Measurements from ENCODE around the gene DCLRE1C. TPM values are rescaled to one million over a fixed set of nuclear protein-coding genes. Genes with fewer than 3 reads are reported as not detected.

Gene DCLRE1C
- total and polyA plus RNA-seq, 2 experiments from 2014 or later: 7.8 to 8.0 TPM

DNA sequence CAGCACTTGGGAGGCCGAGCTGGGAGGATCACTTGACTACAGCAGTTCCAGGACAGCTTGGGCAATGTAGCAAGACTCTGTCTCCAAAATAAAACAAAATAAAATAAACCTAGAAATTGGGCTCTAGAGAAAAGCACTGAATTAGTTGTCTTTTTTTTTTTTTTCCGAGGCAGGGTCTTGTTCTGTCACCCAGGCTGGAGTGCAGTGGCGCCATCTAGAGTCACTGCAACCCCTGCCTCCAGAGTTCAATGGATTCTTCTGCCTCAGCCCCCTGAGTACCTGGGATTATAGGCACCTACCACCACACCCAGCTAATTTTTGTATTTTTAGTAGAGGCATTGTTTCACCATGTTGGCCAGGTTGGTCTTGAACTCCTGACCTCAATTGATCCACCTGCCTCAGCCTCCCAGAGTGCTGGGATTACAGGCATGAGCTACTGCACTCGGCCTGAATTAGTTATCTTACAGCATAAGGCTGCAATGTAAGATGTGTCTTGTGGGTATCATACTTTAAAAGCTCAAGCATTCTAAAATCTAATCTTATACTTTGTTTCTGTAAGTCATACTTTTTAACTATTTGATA lies 18.1 kb upstream of the DCLRE1C start:
- no peaks in the 10 kb centered on the region for H3K9me2 ChIP-seq (replicated peaks; ENCODE audit: insufficient read depth)
- no peak overlapping the region for H3K4me3 ChIP-seq
- no peaks in the 10 kb centered on the region for H3K36me3 ChIP-seq (replicated peaks; ENCODE audit: insufficient read depth, low read depth)
- H4K20me1 ChIP-seq (ENCODE audit: insufficient read depth, poor library complexity, severe bottlenecking): no peaks in the 10 kb centered on the region
- TF ChIP-seq EZH2phosphoT487 (IDR thresholded peaks at IDR 0.05; ENCODE audit: low read depth, severe bottlenecking, unreplicated experiment): no peak
- TF ChIP-seq, protein P1, sequence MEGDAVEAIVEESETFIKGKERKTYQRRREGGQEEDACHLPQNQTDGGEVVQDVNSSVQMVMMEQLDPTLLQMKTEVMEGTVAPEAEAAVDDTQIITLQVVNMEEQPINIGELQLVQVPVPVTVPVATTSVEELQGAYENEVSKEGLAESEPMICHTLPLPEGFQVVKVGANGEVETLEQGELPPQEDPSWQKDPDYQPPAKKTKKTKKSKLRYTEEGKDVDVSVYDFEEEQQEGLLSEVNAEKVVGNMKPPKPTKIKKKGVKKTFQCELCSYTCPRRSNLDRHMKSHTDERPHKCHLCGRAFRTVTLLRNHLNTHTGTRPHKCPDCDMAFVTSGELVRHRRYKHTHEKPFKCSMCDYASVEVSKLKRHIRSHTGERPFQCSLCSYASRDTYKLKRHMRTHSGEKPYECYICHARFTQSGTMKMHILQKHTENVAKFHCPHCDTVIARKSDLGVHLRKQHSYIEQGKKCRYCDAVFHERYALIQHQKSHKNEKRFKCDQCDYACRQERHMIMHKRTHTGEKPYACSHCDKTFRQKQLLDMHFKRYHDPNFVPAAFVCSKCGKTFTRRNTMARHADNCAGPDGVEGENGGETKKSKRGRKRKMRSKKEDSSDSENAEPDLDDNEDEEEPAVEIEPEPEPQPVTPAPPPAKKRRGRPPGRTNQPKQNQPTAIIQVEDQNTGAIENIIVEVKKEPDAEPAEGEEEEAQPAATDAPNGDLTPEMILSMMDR (IDR thresholded peaks at IDR 0.05; ENCODE audit: poor library complexity): peak; percentile 48
- no peaks in the 10 kb centered on the region for H3K79me2 ChIP-seq
- H3K4me2 ChIP-seq: no peak overlapping the region
- H3K9me3 ChIP-seq (ENCODE audit: low read depth): no peaks in the 10 kb centered on the region
- no peak overlapping the region for H3K27ac ChIP-seq
- 57% methylated on average over 4 of the region's 4 CpGs for WGBS (ENCODE audit: low lambda C conversion rate, missing lambda C conversion rate)
- no peak for DNase-seq (ENCODE audit: low spot score)
- H3K27me3 ChIP-seq: no peaks in the 10 kb centered on the region
- no peak overlapping the region for H2AFZ ChIP-seq
- H3K4me1 ChIP-seq (ENCODE audit: insufficient read depth): no peaks in the 10 kb centered on the region

DNA sequence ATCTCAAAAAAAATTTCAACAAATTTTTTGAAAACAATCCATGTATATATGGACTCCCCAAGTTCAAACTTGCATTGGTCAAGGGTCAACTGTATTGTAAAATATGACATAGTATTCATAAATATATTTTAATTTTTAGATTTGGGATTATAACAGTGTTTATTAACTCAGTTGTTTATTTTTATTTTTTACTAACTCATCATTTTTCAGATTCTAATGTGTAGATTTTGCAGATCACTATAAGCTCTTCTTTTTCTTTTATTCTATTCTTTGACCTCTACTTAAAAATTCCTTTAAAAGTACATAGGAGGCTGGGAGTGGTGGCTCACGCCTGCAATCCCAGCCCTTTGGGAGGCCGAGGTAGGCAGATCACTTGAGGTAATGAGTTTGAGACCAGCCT lies 14.0 kb upstream of the DCLRE1C start:
- no peak for TF ChIP-seq EZH2 (IDR thresholded peaks at IDR 0.05; ENCODE audit: borderline replicate concordance)
- TF ChIP-seq, protein P1 (IDR thresholded peaks at IDR 0.05; ENCODE audit: poor library complexity): no peak
- no peak for TF ChIP-seq EZH2phosphoT487 (IDR thresholded peaks at IDR 0.05; ENCODE audit: low read depth, severe bottlenecking, unreplicated experiment)
- H3K4me2 ChIP-seq: no peak overlapping the region
- WGBS (ENCODE audit: low lambda C conversion rate, missing lambda C conversion rate): 90% methylated on average over 2 of the region's 2 CpGs

DNA sequence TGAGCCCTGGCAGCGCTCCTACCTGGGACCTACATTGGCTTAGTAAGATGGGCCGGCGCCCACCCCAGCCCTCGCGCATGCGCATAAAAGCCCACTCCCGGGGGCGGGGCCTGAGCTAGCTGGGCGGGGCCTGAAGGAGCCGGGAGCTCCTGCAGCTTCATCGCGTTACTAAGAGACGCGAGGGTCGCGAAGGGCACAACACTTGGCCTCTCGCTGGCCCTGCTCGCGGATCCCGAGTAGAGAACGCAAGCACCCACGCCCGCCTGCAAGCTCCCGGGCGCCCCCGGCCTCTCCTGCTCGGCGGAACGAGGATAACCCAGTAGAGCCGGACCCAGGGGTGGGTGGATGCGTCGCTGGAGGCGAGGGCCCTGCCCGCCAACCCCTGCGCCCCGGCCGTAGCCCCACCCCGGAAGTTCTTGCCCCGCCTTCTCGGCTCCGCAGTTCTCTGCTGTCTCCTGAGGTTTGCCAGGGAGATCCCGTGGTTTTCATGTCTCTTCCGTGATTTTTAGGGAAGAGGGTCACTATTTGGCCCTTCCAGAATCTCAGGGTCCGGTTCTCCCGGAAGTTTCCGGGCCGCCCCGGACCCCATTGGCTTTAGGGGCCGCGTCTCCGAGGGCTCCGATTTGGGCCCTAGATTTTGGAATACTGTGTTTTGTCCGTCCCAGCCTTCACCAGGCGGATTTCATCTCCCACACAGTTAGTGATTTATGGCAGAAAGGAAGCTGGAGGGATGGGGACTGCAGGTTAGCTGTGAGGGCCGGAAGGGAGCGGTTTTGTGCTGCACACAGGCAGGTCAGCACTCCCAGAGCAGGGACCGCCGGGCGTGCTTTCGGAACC lies 5.5 kb upstream of the DCLRE1C start, which contains the start of gene MEIG1:
TSS of gene MEIG1 (plus strand) at position 168 of the 837 bp plus-strand sequence. CDS start 7,081 bp downstream, outside the sequence.
- H3K4me2 ChIP-seq: peak within 1 kb of the TSS; percentile 85
- H3K9me3 ChIP-seq (ENCODE audit: low read depth): no peaks in the 10 kb centered on the region
- under 1% methylated on average over 53 of the region's 60 CpGs for WGBS (ENCODE audit: low lambda C conversion rate, missing lambda C conversion rate)
- no peaks in the 10 kb centered on the region for H3K79me2 ChIP-seq
- peak within 1 kb of the TSS; percentile 99 for H3K27ac ChIP-seq
- DNase-seq (ENCODE audit: low spot score): peak; percentile 95
- H4K20me1 ChIP-seq (ENCODE audit: insufficient read depth, poor library complexity, severe bottlenecking): no peaks in the 10 kb centered on the region
- no peaks in the 10 kb centered on the region for H3K36me3 ChIP-seq (replicated peaks; ENCODE audit: insufficient read depth, low read depth)
- H3K4me1 ChIP-seq (ENCODE audit: insufficient read depth): peaks cover 6% of the 10 kb centered on the region
- no peak for TF ChIP-seq EZH2phosphoT487 (IDR thresholded peaks at IDR 0.05; ENCODE audit: low read depth, severe bottlenecking, unreplicated experiment)
- H3K27me3 ChIP-seq: no peaks in the 10 kb centered on the region
- peak within 1 kb of the TSS; percentile 54 for H3K4me3 ChIP-seq
- peak within 1 kb of the TSS; percentile 99 for H2AFZ ChIP-seq
- H3K9me2 ChIP-seq (replicated peaks; ENCODE audit: insufficient read depth): no peaks in the 10 kb centered on the region

More for the DNA sequence above, 14.0 kb upstream of the DCLRE1C start:
- Histone ChIP-seq H3K4me1 (ENCODE audit: insufficient read depth) (no peaks in the 10 kb centered on the region), H3K9me2 (replicated peaks; ENCODE audit: insufficient read depth) (no peaks in the 10 kb centered on the region), H3K36me3 (replicated peaks; ENCODE audit: insufficient read depth, low read depth) (no peaks in the 10 kb centered on the region), H3K27me3 (no peaks in the 10 kb centered on the region), H3K4me3 (no peak overlapping the region), H3K9me3 (ENCODE audit: low read depth) (no peaks in the 10 kb centered on the region), H3K27ac (no peak overlapping the region), H2AFZ (no peak overlapping the region), H4K20me1 (ENCODE audit: insufficient read depth, poor library complexity, severe bottlenecking) (no peaks in the 10 kb centered on the region), H3K79me2 (no peaks in the 10 kb centered on the region)
- no peak for DNase-seq (ENCODE audit: low spot score)

DNA sequence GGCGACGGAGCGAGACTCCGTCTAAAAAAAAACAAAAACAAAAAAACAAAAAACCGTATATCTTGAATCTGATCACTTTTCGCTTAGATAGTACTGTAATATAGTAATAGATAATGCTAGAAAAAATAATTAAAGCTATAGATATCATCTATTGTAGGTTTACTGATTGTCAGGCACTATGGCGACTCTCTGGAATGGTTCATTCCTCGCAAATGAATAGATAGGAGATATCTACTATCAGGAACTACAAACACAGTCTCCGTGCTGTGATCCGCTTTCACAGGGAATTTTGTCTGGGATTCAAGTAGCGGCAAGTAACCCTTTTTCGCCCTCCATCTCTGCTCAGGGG lies 5.0 kb upstream of the DCLRE1C start:
- Histone ChIP-seq H3K9me2 (replicated peaks; ENCODE audit: insufficient read depth) (no peaks in the 10 kb centered on the region), H3K27ac (peak overlapping the region; percentile 99), H4K20me1 (ENCODE audit: insufficient read depth, poor library complexity, severe bottlenecking) (no peaks in the 10 kb centered on the region), H3K4me2 (peak overlapping the region; percentile 85), H2AFZ (peak overlapping the region; percentile 99), H3K79me2 (no peaks in the 10 kb centered on the region), H3K36me3 (replicated peaks; ENCODE audit: insufficient read depth, low read depth) (no peaks in the 10 kb centered on the region), H3K27me3 (no peaks in the 10 kb centered on the region), H3K4me1 (ENCODE audit: insufficient read depth) (peaks cover 6% of the 10 kb centered on the region), H3K9me3 (ENCODE audit: low read depth) (no peaks in the 10 kb centered on the region), H3K4me3 (peak overlapping the region; percentile 14)
- TF ChIP-seq EZH2phosphoT487 (IDR thresholded peaks at IDR 0.05; ENCODE audit: low read depth, severe bottlenecking, unreplicated experiment) (no peak), EZH2 (IDR thresholded peaks at IDR 0.05; ENCODE audit: borderline replicate concordance) (no peak)
- TF ChIP-seq, protein P1 (IDR thresholded peaks at IDR 0.05; ENCODE audit: poor library complexity): no peak
- DNase-seq (ENCODE audit: low spot score): no peak
- 46% methylated on average over 11 of the region's 12 CpGs for WGBS (ENCODE audit: low lambda C conversion rate, missing lambda C conversion rate)
